HEK293 (cell line): Measurements from ENCODE around the gene RAB7A.
A peak's percentile ranks its signal among the peaks of the same experiment; 100 is the strongest.

Experiments
- KLF10 ChIP-seq: fragments of 450-650 bp; IDR thresholded peaks from 2 replicates; pipeline ENCODE4 v1.5.1; 2018; ENCODE audit warnings: missing biosample characterization, mild to moderate bottlenecking, missing genetic modification characterization
- KLF8 ChIP-seq: fragments of 450-650 bp; formaldehyde crosslinking; IDR thresholded peaks from 2 replicates; pipeline ENCODE4 v1.5.1; 2016; ENCODE audit warnings: missing biosample characterization, missing genetic modification characterization
- MEIS1 ChIP-seq: sonication (generic); formaldehyde crosslinking; IDR thresholded peaks from 2 replicates; pipeline ENCODE4 v1.8.1; 2022; ENCODE audit warnings: missing genetic modification reagents, mild to moderate bottlenecking, borderline replicate concordance
- REPIN1 ChIP-seq: fragments of 450-650 bp; formaldehyde crosslinking; IDR thresholded peaks from 2 replicates; pipeline ENCODE4 v1.5.1; 2017; ENCODE audit warnings: missing biosample characterization, missing genetic modification characterization, low read depth
- SETDB1 ChIP-seq: IDR thresholded peaks from one replicate; pipeline ENCODE4 v1.6.1; 2017; ENCODE audit warnings: mild to moderate bottlenecking, low read length, moderate library complexity, mixed read lengths; ENCODE audit not compliant: insufficient read length
- TRIM28 ChIP-seq: IDR thresholded peaks from 2 replicates; pipeline ENCODE4 v1.6.1; 2011; ENCODE audit warnings: low read length, control low read depth, borderline replicate concordance
- ZBTB17 ChIP-seq: fragments of 450-650 bp; formaldehyde crosslinking; IDR thresholded peaks from 2 replicates; pipeline ENCODE4 v1.5.1; 2016; ENCODE audit warnings: missing biosample characterization, missing genetic modification characterization
- ZBTB8A ChIP-seq: fragments of 450-650 bp; formaldehyde crosslinking; IDR thresholded peaks from 2 replicates; pipeline ENCODE4 v1.5.1; 2016; ENCODE audit warnings: missing biosample characterization, missing genetic modification characterization
- ZFP37 ChIP-seq: fragments of 450-650 bp; formaldehyde crosslinking; IDR thresholded peaks from 2 replicates; pipeline ENCODE4 v1.5.1; 2016; ENCODE audit warnings: missing biosample characterization, missing genetic modification characterization
- ZFP69B ChIP-seq: fragments of 450-650 bp; formaldehyde crosslinking; IDR thresholded peaks from 2 replicates; pipeline ENCODE4 v1.5.1; 2016; ENCODE audit warnings: missing biosample characterization, missing genetic modification characterization
- ZIC2 ChIP-seq: fragments of 450-650 bp; formaldehyde crosslinking; IDR thresholded peaks from 2 replicates; pipeline ENCODE4 v1.5.1; 2016; ENCODE audit warnings: missing biosample characterization, missing genetic modification characterization
- ZNF16 ChIP-seq: fragments of 450-650 bp; formaldehyde crosslinking; IDR thresholded peaks from 2 replicates; pipeline ENCODE4 v1.5.1; 2016; ENCODE audit warnings: low read depth, missing biosample characterization, missing genetic modification characterization
- ZNF184 ChIP-seq: fragments of 450-650 bp; IDR thresholded peaks from 2 replicates; pipeline ENCODE4 v1.5.1; 2018; ENCODE audit warnings: missing biosample characterization, mild to moderate bottlenecking, missing genetic modification characterization
- ZNF248 ChIP-seq: fragments of 450-650 bp; formaldehyde crosslinking; IDR thresholded peaks from 2 replicates; pipeline ENCODE4 v1.5.1; 2017; ENCODE audit warnings: missing biosample characterization, missing genetic modification characterization
- ZNF311 ChIP-seq: fragments of 450-650 bp; formaldehyde crosslinking; IDR thresholded peaks from 2 replicates; pipeline ENCODE4 v1.5.1; 2017; ENCODE audit warnings: missing biosample characterization, missing genetic modification characterization, borderline replicate concordance
- ZNF335 ChIP-seq: fragments of 450-650 bp; formaldehyde crosslinking; conservative IDR thresholded peaks from 2 replicates; pipeline ENCODE4 v1.5.1; 2016; ENCODE audit warnings: missing biosample characterization, missing genetic modification characterization
- ZNF394 ChIP-seq: fragments of 450-650 bp; formaldehyde crosslinking; IDR thresholded peaks from 2 replicates; pipeline ENCODE4 v1.5.1; 2016; ENCODE audit warnings: missing biosample characterization, missing genetic modification characterization, mild to moderate bottlenecking, moderate library complexity, borderline replicate concordance
- ZNF510 ChIP-seq: fragments of 450-650 bp; formaldehyde crosslinking; IDR thresholded peaks from 2 replicates; pipeline ENCODE4 v1.5.1; 2018; ENCODE audit warnings: mild to moderate bottlenecking, missing genetic modification characterization, missing biosample characterization; ENCODE audit not compliant: insufficient replicate concordance
- ZNF514 ChIP-seq: fragments of 450-650 bp; formaldehyde crosslinking; IDR thresholded peaks from 2 replicates; pipeline ENCODE4 v1.5.1; 2016; ENCODE audit warnings: missing biosample characterization, missing genetic modification characterization
- ZNF529 ChIP-seq: fragments of 450-650 bp; formaldehyde crosslinking; IDR thresholded peaks from 2 replicates; pipeline ENCODE4 v1.5.1; 2017; ENCODE audit warnings: missing genetic modification characterization, missing biosample characterization; ENCODE audit not compliant: insufficient replicate concordance
- ZNF544 ChIP-seq: fragments of 450-650 bp; formaldehyde crosslinking; IDR thresholded peaks from 2 replicates; pipeline ENCODE4 v1.5.0; 2017; ENCODE audit warnings: missing biosample characterization, missing genetic modification characterization
- ZNF558 ChIP-seq: fragments of 450-650 bp; formaldehyde crosslinking; IDR thresholded peaks from 2 replicates; pipeline ENCODE4 v1.5.1; 2016; ENCODE audit warnings: missing biosample characterization, missing genetic modification characterization
- ZNF560 ChIP-seq: fragments of 450-650 bp; formaldehyde crosslinking; IDR thresholded peaks from 2 replicates; pipeline ENCODE4 v1.5.1; 2017; ENCODE audit warnings: missing biosample characterization, missing genetic modification characterization, borderline replicate concordance
- ZNF585B ChIP-seq: fragments of 450-650 bp; formaldehyde crosslinking; IDR thresholded peaks from 2 replicates; pipeline ENCODE4 v1.5.1; 2016; ENCODE audit warnings: missing biosample characterization, missing genetic modification characterization
- ZNF621 ChIP-seq: fragments of 450-650 bp; formaldehyde crosslinking; IDR thresholded peaks from 2 replicates; pipeline ENCODE4 v1.5.1; 2017; ENCODE audit warnings: missing biosample characterization, missing genetic modification characterization
- ZNF76 ChIP-seq: fragments of 450-650 bp; formaldehyde crosslinking; IDR thresholded peaks from 2 replicates; pipeline ENCODE4; 2016; ENCODE audit warnings: low read depth, missing biosample characterization, missing genetic modification characterization, borderline replicate concordance
- ZSCAN16 ChIP-seq: fragments of 450-650 bp; formaldehyde crosslinking; IDR thresholded peaks from 2 replicates; pipeline ENCODE4 v1.5.1; 2016; ENCODE audit warnings: missing biosample characterization, missing genetic modification characterization
- ZXDB ChIP-seq: fragments of 450-650 bp; formaldehyde crosslinking; IDR thresholded peaks from 2 replicates; pipeline ENCODE4 v1.5.1; 2016; ENCODE audit warnings: missing biosample characterization, missing genetic modification characterization
- TF ChIP-seq, protein P1 (sequence below): fragments of 450-650 bp; formaldehyde crosslinking; conservative IDR thresholded peaks from 2 replicates; pipeline ENCODE4 v1.5.1; 2016; ENCODE audit warnings: low read depth, missing biosample characterization, missing genetic modification characterization
- TF ChIP-seq, protein P2 (sequence below): fragments of 450-650 bp; formaldehyde crosslinking; IDR thresholded peaks from 2 replicates; pipeline ENCODE4 v1.5.1; 2016; ENCODE audit warnings: missing biosample characterization, missing genetic modification characterization
- TF ChIP-seq, protein P3 (sequence below): fragments of 450-650 bp; formaldehyde crosslinking; IDR thresholded peaks from 2 replicates; pipeline ENCODE4 v1.5.1; 2016; ENCODE audit warnings: missing biosample characterization, missing genetic modification characterization
- TF ChIP-seq, protein P4 (sequence below): fragments of 450-650 bp; formaldehyde crosslinking; IDR thresholded peaks from 2 replicates; pipeline ENCODE4 v1.5.1; 2016; ENCODE audit warnings: missing biosample characterization, missing genetic modification characterization, low read depth

The RAB7A gene

DNA sequence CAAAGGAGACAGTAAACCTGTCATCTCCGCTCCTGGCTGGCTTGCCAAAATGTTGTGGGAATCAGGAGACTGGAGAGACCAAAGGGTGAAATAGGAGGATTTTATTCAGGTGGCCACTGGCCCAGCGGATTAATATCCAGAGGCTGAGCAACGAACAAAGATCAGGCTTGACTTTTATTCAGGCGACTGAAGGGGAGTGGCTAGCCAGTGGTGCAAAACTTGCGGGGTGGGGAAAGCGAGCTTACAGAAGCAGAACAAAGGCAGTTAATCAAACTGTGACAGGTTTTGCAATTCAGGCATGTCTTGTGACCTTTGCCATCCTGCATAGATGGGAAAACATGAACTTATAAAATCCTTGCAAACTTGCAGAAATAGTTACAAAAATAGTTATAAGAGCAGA lies 133.6 kb downstream of the RAB7A start (continued):
- TF ChIP-seq, protein P1, sequence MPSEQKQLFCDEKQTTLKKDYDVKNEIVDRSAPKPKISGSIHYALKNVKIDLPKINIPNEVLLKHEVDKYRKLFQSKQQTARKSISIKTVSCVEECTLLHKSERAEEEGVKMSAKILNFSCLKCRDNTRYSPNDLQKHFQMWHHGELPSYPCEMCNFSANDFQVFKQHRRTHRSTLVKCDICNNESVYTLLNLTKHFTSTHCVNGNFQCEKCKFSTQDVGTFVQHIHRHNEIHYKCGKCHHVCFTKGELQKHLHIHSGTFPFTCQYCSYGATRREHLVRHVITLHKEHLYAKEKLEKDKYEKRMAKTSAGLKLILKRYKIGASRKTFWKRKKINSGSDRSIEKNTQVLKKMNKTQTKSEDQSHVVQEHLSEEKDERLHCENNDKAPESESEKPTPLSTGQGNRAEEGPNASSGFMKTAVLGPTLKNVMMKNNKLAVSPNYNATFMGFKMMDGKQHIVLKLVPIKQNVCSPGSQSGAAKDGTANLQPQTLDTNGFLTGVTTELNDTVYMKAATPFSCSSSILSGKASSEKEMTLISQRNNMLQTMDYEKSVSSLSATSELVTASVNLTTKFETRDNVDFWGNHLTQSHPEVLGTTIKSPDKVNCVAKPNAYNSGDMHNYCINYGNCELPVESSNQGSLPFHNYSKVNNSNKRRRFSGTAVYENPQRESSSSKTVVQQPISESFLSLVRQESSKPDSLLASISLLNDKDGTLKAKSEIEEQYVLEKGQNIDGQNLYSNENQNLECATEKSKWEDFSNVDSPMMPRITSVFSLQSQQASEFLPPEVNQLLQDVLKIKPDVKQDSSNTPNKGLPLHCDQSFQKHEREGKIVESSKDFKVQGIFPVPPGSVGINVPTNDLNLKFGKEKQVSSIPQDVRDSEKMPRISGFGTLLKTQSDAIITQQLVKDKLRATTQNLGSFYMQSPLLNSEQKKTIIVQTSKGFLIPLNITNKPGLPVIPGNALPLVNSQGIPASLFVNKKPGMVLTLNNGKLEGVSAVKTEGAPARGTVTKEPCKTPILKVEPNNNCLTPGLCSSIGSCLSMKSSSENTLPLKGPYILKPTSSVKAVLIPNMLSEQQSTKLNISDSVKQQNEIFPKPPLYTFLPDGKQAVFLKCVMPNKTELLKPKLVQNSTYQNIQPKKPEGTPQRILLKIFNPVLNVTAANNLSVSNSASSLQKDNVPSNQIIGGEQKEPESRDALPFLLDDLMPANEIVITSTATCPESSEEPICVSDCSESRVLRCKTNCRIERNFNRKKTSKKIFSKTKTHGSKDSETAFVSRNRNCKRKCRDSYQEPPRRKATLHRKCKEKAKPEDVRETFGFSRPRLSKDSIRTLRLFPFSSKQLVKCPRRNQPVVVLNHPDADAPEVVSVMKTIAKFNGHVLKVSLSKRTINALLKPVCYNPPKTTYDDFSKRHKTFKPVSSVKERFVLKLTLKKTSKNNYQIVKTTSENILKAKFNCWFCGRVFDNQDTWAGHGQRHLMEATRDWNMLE (tag by site-specific recombination), result peak; percentile 60
- 0 out of 2 replicates have a peak, but pooled peaks have one; percentile 64 for TF ChIP-seq ZNF311 (tag by site-specific recombination)
- no peak for TF ChIP-seq KLF10 (tag by site-specific recombination)
- TF ChIP-seq MEIS1, result no peak
- no peak for TF ChIP-seq ZXDB
- TF ChIP-seq, protein P2, sequence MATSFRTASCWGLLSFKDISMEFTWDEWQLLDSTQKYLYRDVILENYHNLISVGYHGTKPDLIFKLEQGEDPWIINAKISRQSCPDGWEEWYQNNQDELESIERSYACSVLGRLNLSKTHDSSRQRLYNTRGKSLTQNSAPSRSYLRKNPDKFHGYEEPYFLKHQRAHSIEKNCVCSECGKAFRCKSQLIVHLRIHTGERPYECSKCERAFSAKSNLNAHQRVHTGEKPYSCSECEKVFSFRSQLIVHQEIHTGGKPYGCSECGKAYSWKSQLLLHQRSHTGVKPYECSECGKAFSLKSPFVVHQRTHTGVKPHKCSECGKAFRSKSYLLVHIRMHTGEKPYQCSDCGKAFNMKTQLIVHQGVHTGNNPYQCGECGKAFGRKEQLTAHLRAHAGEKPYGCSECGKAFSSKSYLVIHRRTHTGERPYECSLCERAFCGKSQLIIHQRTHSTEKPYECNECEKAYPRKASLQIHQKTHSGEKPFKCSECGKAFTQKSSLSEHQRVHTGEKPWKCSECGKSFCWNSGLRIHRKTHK (tag by site-specific recombination), result peak; percentile 52
- TF ChIP-seq ZNF585B (tag by site-specific recombination), result peak; percentile 36; the same call in 1 of the 2 replicates
- TF ChIP-seq ZNF248, result peak; percentile 75; the same call in 1 of the 2 replicates
- no peak for TF ChIP-seq ZNF394 (tag by site-specific recombination)
- TF ChIP-seq, protein P3, sequence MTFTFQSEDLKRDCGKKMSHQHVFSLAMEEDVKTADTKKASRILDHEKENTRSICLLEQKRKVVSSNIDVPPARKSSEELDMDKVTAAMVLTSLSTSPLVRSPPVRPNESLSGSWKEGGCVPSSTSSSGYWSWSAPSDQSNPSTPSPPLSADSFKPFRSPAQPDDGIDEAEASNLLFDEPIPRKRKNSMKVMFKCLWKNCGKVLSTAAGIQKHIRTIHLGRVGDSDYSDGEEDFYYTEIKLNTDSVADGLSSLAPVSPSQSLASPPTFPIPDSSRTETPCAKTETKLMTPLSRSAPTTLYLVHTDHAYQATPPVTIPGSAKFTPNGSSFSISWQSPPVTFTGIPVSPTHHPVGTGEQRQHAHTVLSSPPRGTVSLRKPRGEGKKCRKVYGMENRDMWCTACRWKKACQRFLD (tag by site-specific recombination), result no peak
- TF ChIP-seq ZBTB17 (tag by site-specific recombination), result peak; percentile 24; the same call in 1 of the 2 replicates
- no peak for TF ChIP-seq ZFP69B (tag by site-specific recombination)
- peak; percentile 77; the same call in 1 of the 2 replicates for TF ChIP-seq ZNF184 (tag by site-specific recombination)
- no peak for TF ChIP-seq ZNF514 (tag by site-specific recombination)
- TF ChIP-seq SETDB1, result peak; percentile 99
- peak; percentile 74; the same call in 1 of the 2 replicates for TF ChIP-seq ZNF544 (tag by site-specific recombination)
- no peak for TF ChIP-seq ZNF76 (tag by site-specific recombination)
- 0 out of 2 replicates have a peak, but pooled peaks have one; percentile 12 for TF ChIP-seq ZNF560
- peak; percentile 28; the same call in 1 of the 2 replicates for TF ChIP-seq KLF8 (tag by site-specific recombination)
- no peak for TF ChIP-seq ZNF335
- peak; percentile 94; the same call in 1 of the 2 replicates for TF ChIP-seq TRIM28
- no peak for TF ChIP-seq ZNF621 (tag by site-specific recombination)
- TF ChIP-seq, protein P4, sequence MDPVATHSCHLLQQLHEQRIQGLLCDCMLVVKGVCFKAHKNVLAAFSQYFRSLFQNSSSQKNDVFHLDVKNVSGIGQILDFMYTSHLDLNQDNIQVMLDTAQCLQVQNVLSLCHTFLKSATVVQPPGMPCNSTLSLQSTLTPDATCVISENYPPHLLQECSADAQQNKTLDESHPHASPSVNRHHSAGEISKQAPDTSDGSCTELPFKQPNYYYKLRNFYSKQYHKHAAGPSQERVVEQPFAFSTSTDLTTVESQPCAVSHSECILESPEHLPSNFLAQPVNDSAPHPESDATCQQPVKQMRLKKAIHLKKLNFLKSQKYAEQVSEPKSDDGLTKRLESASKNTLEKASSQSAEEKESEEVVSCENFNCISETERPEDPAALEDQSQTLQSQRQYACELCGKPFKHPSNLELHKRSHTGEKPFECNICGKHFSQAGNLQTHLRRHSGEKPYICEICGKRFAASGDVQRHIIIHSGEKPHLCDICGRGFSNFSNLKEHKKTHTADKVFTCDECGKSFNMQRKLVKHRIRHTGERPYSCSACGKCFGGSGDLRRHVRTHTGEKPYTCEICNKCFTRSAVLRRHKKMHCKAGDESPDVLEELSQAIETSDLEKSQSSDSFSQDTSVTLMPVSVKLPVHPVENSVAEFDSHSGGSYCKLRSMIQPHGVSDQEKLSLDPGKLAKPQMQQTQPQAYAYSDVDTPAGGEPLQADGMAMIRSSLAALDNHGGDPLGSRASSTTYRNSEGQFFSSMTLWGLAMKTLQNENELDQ (tag by site-specific recombination), result no peak
- 0 out of 2 replicates have a peak, but pooled peaks have one; percentile 32 for TF ChIP-seq ZNF558 (tag by site-specific recombination)
- peak; percentile 21 for TF ChIP-seq ZNF510 (tag by site-specific recombination)
- no peak for TF ChIP-seq ZIC2 (tag by site-specific recombination)
- peak; percentile 60 for TF ChIP-seq ZNF529
- no peak for TF ChIP-seq ZFP37
- no peak for TF ChIP-seq ZNF16 (tag by site-specific recombination)
- no peak for TF ChIP-seq ZBTB8A (tag by site-specific recombination)
- TF ChIP-seq REPIN1 (tag by site-specific recombination), result no peak
- no peak for TF ChIP-seq ZSCAN16 (tag by site-specific recombination)
